H1 (cell line): ENCODE measurements around the gene LACTB. TPM values are rescaled to one million over a fixed set of nuclear protein-coding genes. Genes with fewer than 3 reads are reported as not detected.
A peak's percentile ranks its signal among the peaks of the same experiment; 100 is the strongest.

ENCODE experiments used
- CTCF ChIA-PET: fragments of 300-600 bp; sonication (Branson Sonifier 250); formaldehyde crosslinking; loops from one replicate; lab custom pipeline; 2021; ENCODE audit not compliant: partially characterized antibody; lab: Charles Lee
- POLR2A ChIA-PET: fragments of 300-600 bp; sonication (Branson Sonifier 250); formaldehyde crosslinking; loops from one replicate; lab custom pipeline; 2021; ENCODE audit warnings: inconsistent platforms; ENCODE audit not compliant: partially characterized antibody; lab: Charles Lee
- DNase-seq, 2 experiments: peaks; one replicate each; pipeline versions ENCODE4 v3.0.0 to v3.0.0-alpha.2; 2010 to 2022; ENCODE audit warnings: low spot score in 2 of 2, low read depth in 1 of 2, mixed read lengths in 1 of 2
- FAIRE-seq: peaks from 2 replicates; lab custom pipeline; 2011; peaks lifted over from hg19 to GRCh38; lab: Jason Lieb, UNC
- H2AFZ ChIP-seq: 2 replicates; pipeline ENCODE4 v1.8.1; 2012; ENCODE audit warnings: low read length, inconsistent platforms
- H2AK5ac ChIP-seq: 2 replicates; pipeline ENCODE4 v1.6.1; 2013; ENCODE audit warnings: low read depth, low read length
- H2BK120ac ChIP-seq: replicated peaks from 2 replicates; pipeline ENCODE3; 2013; ENCODE audit warnings: low read depth, low read length, inconsistent platforms
- H2BK12ac ChIP-seq: 2 replicates; pipeline ENCODE4 v1.6.1; 2013; ENCODE audit warnings: low read depth, low read length
- H2BK15ac ChIP-seq: 2 replicates; pipeline ENCODE4 v1.6.1; 2013; ENCODE audit warnings: low read length
- H2BK20ac ChIP-seq: 2 replicates; pipeline ENCODE4 v1.6.1; 2013; ENCODE audit warnings: low read length
- H2BK5ac ChIP-seq: 2 replicates; pipeline ENCODE4 v1.6.1; 2013; ENCODE audit warnings: low read depth, low read length
- H3K14ac ChIP-seq: 2 replicates; pipeline ENCODE4 v1.6.1; 2013; ENCODE audit warnings: inconsistent platforms; ENCODE audit not compliant: insufficient read length
- H3K18ac ChIP-seq: 2 replicates; pipeline ENCODE4 v1.6.1; 2013; ENCODE audit warnings: low read length; ENCODE audit errors: extremely low read depth
- H3K23ac ChIP-seq: 2 replicates; pipeline ENCODE4 v1.6.1; 2013; ENCODE audit warnings: inconsistent platforms; ENCODE audit not compliant: insufficient read length
- H3K23me2 ChIP-seq: 2 replicates; pipeline ENCODE4 v1.6.1; 2013; ENCODE audit warnings: low read depth, low read length
- H3K27ac ChIP-seq: 2 replicates; pipeline ENCODE4 v1.6.1; 2011; ENCODE audit warnings: low read depth, low read length, inconsistent platforms
- H3K27me3 ChIP-seq, 4 experiments: replicated peaks in 1 of 4; 1 replicate in 1 of 4; 2 replicates in 3 of 4; pipeline versions ENCODE4 v1.6.1 to v1.8.1; 2011 to 2013; ENCODE audit warnings: low read length in 3 of 4, mild to moderate bottlenecking in 3 of 4, inconsistent platforms in 2 of 4, mixed read lengths in 2 of 4, moderate library complexity in 1 of 4; ENCODE audit not compliant: control insufficient read depth in 3 of 4, insufficient read depth in 3 of 4; ENCODE audit errors: extremely low read depth in 1 of 4
- H3K36me3 ChIP-seq, 4 experiments: 2 replicates each; pipeline versions ENCODE4 v1.6.1 to v1.8.1; 2011 to 2013; ENCODE audit warnings: mild to moderate bottlenecking in 4 of 4, low read length in 3 of 4, moderate library complexity in 2 of 4, control low read depth in 1 of 4, inconsistent platforms in 1 of 4; ENCODE audit not compliant: insufficient read depth in 4 of 4, control insufficient read depth in 2 of 4
- H3K4ac ChIP-seq: replicated peaks from 2 replicates; pipeline ENCODE3; 2013; ENCODE audit warnings: low read length, low read depth, mixed read lengths, inconsistent platforms; ENCODE audit not compliant: insufficient read length
- H3K4me1 ChIP-seq, 4 experiments: replicated peaks in 1 of 4; 1 replicate in 1 of 4; 2 replicates in 3 of 4; pipeline versions ENCODE4 v1.6.1 to v1.8.1; 2011 to 2013; ENCODE audit warnings: low read length in 3 of 4, inconsistent platforms in 2 of 4, mixed read lengths in 1 of 4; ENCODE audit not compliant: insufficient read depth in 4 of 4, control insufficient read depth in 3 of 4
- H3K4me2 ChIP-seq, 2 experiments: 2 replicates each; pipeline versions ENCODE4 v1.6.1 to v1.8.1; 2011 to 2013; ENCODE audit warnings: low read depth in 2 of 2, low read length in 2 of 2, control low read depth in 1 of 2, inconsistent platforms in 1 of 2, mild to moderate bottlenecking in 1 of 2; ENCODE audit not compliant: insufficient read depth in 1 of 2
- H3K4me3 ChIP-seq, 4 experiments: fragments of 200-600, 300-600 bp in 1 of 4; sonication (generic), shearing (Covaris generic), sonication (Bioruptor Twin) in 1 of 4; 2 replicates each; pipeline versions ENCODE4 v1.5.1 to v1.8.1; 2011 to 2016; ENCODE audit warnings: low read length in 4 of 4, low read depth in 3 of 4, control low read depth in 2 of 4, inconsistent platforms in 2 of 4, mild to moderate bottlenecking in 2 of 4, mixed read lengths in 1 of 4, moderate library complexity in 1 of 4; ENCODE audit not compliant: insufficient read depth in 2 of 4; ENCODE audit errors: extremely low read depth in 1 of 4
- H3K56ac ChIP-seq: replicated peaks from 2 replicates; pipeline ENCODE3; 2013; ENCODE audit warnings: low read depth, mild to moderate bottlenecking, mixed read lengths, low read length, inconsistent platforms; ENCODE audit not compliant: insufficient read length
- H3K79me1 ChIP-seq: 2 replicates; pipeline ENCODE4 v1.6.1; 2013; ENCODE audit warnings: low read depth, low read length, control low read depth
- H3K79me2 ChIP-seq, 2 experiments: 2 replicates each; pipeline versions ENCODE4 v1.6.1 to v1.8.1; 2012 to 2013; ENCODE audit warnings: low read length in 2 of 2, mild to moderate bottlenecking in 2 of 2, inconsistent platforms in 1 of 2; ENCODE audit not compliant: insufficient read depth in 2 of 2, control insufficient read depth in 1 of 2
- H3K9ac ChIP-seq, 4 experiments: replicated peaks in 1 of 4; 1 replicate in 1 of 4; 2 replicates in 3 of 4; pipeline versions ENCODE4 v1.6.1 to v1.8.1; 2011 to 2013; ENCODE audit warnings: low read depth in 3 of 4, low read length in 3 of 4, control low read depth in 2 of 4, mild to moderate bottlenecking in 2 of 4, moderate library complexity in 2 of 4, inconsistent platforms in 1 of 4; ENCODE audit errors: extremely low read depth in 1 of 4
- H3K9me3 ChIP-seq, 2 experiments: 2 replicates each; pipeline versions ENCODE4 v1.6.1 to v1.8.1; 2012 to 2013; ENCODE audit warnings: mild to moderate bottlenecking in 2 of 2, moderate library complexity in 2 of 2, control low read depth in 1 of 2, inconsistent platforms in 1 of 2, low read depth in 1 of 2, low read length in 1 of 2, mixed read lengths in 1 of 2; ENCODE audit not compliant: insufficient read depth in 2 of 2
- H4K20me1 ChIP-seq, 2 experiments: replicated peaks in 1 of 2; 2 replicates each; pipeline versions ENCODE3 to v1.8.1; 2011 to 2013; ENCODE audit warnings: inconsistent platforms in 2 of 2, low read length in 2 of 2, mild to moderate bottlenecking in 1 of 2; ENCODE audit not compliant: insufficient read depth in 2 of 2, control insufficient read depth in 1 of 2
- H4K5ac ChIP-seq: 2 replicates; pipeline ENCODE4 v1.6.1; 2013; ENCODE audit warnings: low read length, low read depth, mixed read lengths, inconsistent platforms; ENCODE audit not compliant: insufficient read length
- H4K8ac ChIP-seq: 2 replicates; pipeline ENCODE4 v1.8.0; 2013; ENCODE audit warnings: mild to moderate bottlenecking, moderate library complexity, low read length, inconsistent platforms; ENCODE audit not compliant: insufficient read depth; ENCODE audit errors: extremely low read depth
- H4K91ac ChIP-seq: replicated peaks from 2 replicates; pipeline ENCODE3; 2013; ENCODE audit warnings: low read length, mixed read lengths, inconsistent platforms; ENCODE audit not compliant: insufficient read length
- SAP30 ChIP-seq: fragments of 300-600 bp; sonication (generic); IDR thresholded peaks from 2 replicates; pipeline ENCODE4 v1.7.1; 2012; ENCODE audit warnings: low read length, moderate library complexity, mild to moderate bottlenecking, inconsistent platforms; ENCODE audit not compliant: insufficient read depth, insufficient replicate concordance
- USF2 ChIP-seq: IDR thresholded peaks from 2 replicates; pipeline ENCODE4 v1.6.1; 2011; ENCODE audit warnings: low read length, improper control_type of control experiment
- WGBS, 2 experiments: shearing (Covaris generic) in 1 of 2; methylation state at CpG; one replicate each; pipeline versions ENCODE4 v1.1.6 to v1.1.7; 2013 to 2015; ENCODE audit warnings: low lambda C conversion rate in 2 of 2, mixed read lengths in 2 of 2, inconsistent platforms in 1 of 2, low coverage in 1 of 2, missing lambda C conversion rate in 1 of 2; ENCODE audit not compliant: insufficient replicate concordance in 2 of 2, insufficient coverage in 1 of 2, insufficient read length in 1 of 2; ENCODE audit errors: extremely low coverage in 1 of 2, missing lambda C conversion rate in 1 of 2; 5-methylcytosine and 5-hydroxymethylcytosine counted together
- polyA plus RNA-seq, 7 experiments: library from polyadenylated mRNA; depleted of rRNA in 3 of 7; stranded (reverse) in 5 of 7; unstranded in 2 of 7; fragments of >200 nt in 5 of 7; fragments of 200-250 nt in 2 of 7; gene quantifications; 1 replicate in 5 of 7; 2 replicates in 1 of 7; 4 replicates in 1 of 7; pipeline versions ENCODE4 v1.2.1 to v1.2.3, GENCODE V29; 2011 to 2013; ENCODE audit warnings: missing spikeins in 2 of 7, mixed read lengths in 2 of 7
- total RNA-seq: library from RNA; stranded (reverse); fragmentation: NEBNext Ultra II Directional; extraction: Animal tissue kit (Norgen Biotek cat#: 25700); gene quantifications from 2 replicates; pipeline ENCODE4 v1.2.1, GENCODE V29; 2021

Gene LACTB
- total and polyA plus RNA-seq, 2 of the 8 experiments (the other 6 are each of a cell fraction or from before 2014, with no cell fraction given), result 5.8 to 14.9 TPM

GRCh38 chr15:63156755-63157117, 35.1 kb downstream of the LACTB start:
- Histone ChIP-seq H3K4me2 (peak overlapping the region; percentile 76 to 92), H4K91ac (no peak overlapping the region), H3K27ac (peak overlapping the region; percentile 83), H3K27me3 (no peaks in the 10 kb centered on the region), H3K79me1 (no peaks in the 10 kb centered on the region), H3K23me2 (peaks cover 2% of the 10 kb centered on the region; the same call in 1 of the 2 replicates), H3K18ac (peak overlapping the region; percentile 88; the same call in 1 of the 2 replicates), H3K4me1 (peaks cover 0 to 3% (median 0%) of the 10 kb centered on the region in 4 experiments; a peak in 1 of 7 replicates), H2BK120ac (peak overlapping the region; percentile 2), H3K4me3 (peak overlapping the region; percentile 90 to 97 (median 93)), H3K14ac (no peak overlapping the region), H2BK5ac (peak overlapping the region; percentile 94), H3K9ac (peak overlapping the region in 3 of 4 experiments; percentile 86 to 87 (median 87); a peak in 6 of 7 replicates), H4K5ac (peak overlapping the region; percentile 8), H3K56ac (peak overlapping the region; percentile 89), H3K23ac (no peak overlapping the region), H3K79me2 (peaks cover 0 to 18% of the 10 kb centered on the region in 2 experiments; a peak in 2 of 4 replicates), H2BK20ac (no peak overlapping the region), H2BK15ac (no peak overlapping the region), H3K4ac (no peak overlapping the region), H2AFZ (peak overlapping the region; percentile 45; the same call in 1 of the 2 replicates), H4K8ac (no peak overlapping the region), H2AK5ac (no peak overlapping the region), H3K36me3 (peaks cover 0 to 34% (median 6%) of the 10 kb centered on the region in 4 experiments; a peak in 5 of 8 replicates), H2BK12ac (peak overlapping the region; percentile 12; the same call in 1 of the 2 replicates), H4K20me1 (no peaks in the 10 kb centered on the region), H3K9me3 (no peaks in the 10 kb centered on the region)
- FAIRE-seq, result no peak
- peak; percentile 28 for TF ChIP-seq SAP30
- TF ChIP-seq USF2, result no peak
- CTCF ChIA-PET, result interaction anchor here (0.8 kb wide), 1 partner anchor 17 kb away, joined by 3 read pairs; no protein-coding TSS in a partner anchor
- POLR2A ChIA-PET, result interaction anchor here (1.1 to 2.0 kb wide), 8 partner anchors 8 to 120 kb away, joined by 3 to 8 read pairs (median 5); partner anchors contain the start of gene APH1B
- WGBS, 2 experiments, result 2% methylated on average over 16 of the region's 16 CpGs; no CpG with 5 or more reads in 1 of the 2 experiments
- DNase-seq, result no peak
